ENCODE results near the gene MED16. TPM values are rescaled to one million over a fixed set of nuclear protein-coding genes. Genes with fewer than 3 reads are reported as not detected.

MED16 gene
- total and polyA plus RNA-seq, 2 of the 13 experiments (the other 11 are each of a cell fraction or from before 2014, with no cell fraction given), result 13.3 to 14.8 TPM

DNA sequence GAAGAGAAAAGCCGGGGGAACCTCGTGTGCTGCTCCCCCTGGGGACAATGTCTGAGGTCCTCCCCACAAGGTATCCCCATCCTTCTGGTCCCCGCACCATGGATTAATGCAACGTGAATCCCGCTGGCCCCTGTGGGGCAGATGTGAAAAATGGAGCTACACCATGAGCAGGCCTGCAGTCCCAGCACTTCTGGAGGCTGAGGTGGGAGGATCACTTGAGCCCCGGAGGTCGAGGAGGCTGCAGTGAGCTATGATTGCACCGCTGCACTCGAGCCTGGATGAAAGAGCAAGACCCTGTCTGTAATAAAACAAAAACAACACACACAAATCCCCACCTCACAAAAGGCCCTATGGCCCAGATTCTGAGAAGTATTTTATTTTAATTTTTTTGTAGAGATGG, 34.7 kb downstream of the MED16 start:
- DNase-seq (ENCODE audit: low spot score) (no peak), ATAC-seq (no peak), FAIRE-seq (no peak)
- Histone ChIP-seq H3K4me2 (ENCODE audit: low read depth, low read length) (no peak overlapping the region), H2AFZ (ENCODE audit: low read length) (no peak overlapping the region), H3K27ac (ENCODE audit: extremely low read length, insufficient read depth, low read length) (no peak overlapping the region), H3K27me3 (ENCODE audit: control insufficient read depth in 1 of 2, insufficient read depth in 2 of 2, low read length in 2 of 2) (no peaks in the 10 kb centered on the region; a peak in 2 of 5 replicates), H4K20me1 (ENCODE audit: insufficient read depth, low read length) (no peaks in the 10 kb centered on the region), H3K4me1 (ENCODE audit: insufficient read depth, low read length) (peaks cover 19% of the 10 kb centered on the region), H3K36me3 (replicated peaks in 1 of 2; ENCODE audit: control insufficient read depth in 1 of 2, insufficient read depth in 2 of 2, low read length in 2 of 2) (no peaks in the 10 kb centered on the region), H3K9me3 (ENCODE audit: low read length) (no peaks in the 10 kb centered on the region), H3K9ac (ENCODE audit: insufficient read depth, low read depth, low read length) (no peak overlapping the region), H3K4me3 (replicated peaks in 1 of 3; ENCODE audit: insufficient read depth in 1 of 3, low read depth in 2 of 3, low read length in 3 of 3) (no peak overlapping the region), H3K79me2 (ENCODE audit: insufficient read depth, low read length) (no peaks in the 10 kb centered on the region)
- intact Hi-C loops (cut with micrococcal nuclease; ENCODE audit: unreplicated experiment) (loop anchor here (5.0 kb wide), 1 partner anchor 86 kb away; no protein-coding TSS in a partner anchor), in situ Hi-C loops (cut with HindIII; ENCODE audit: extremely low pct_ligation_motif_present, low pct_unique_long_range_greater_than_20kb) (loop anchor here (10.0 kb wide), 1 partner anchor 93 kb away; no protein-coding TSS in a partner anchor)
- BruUV-seq (replicated peaks), result no TSS peak
- POLR2A ChIA-PET, result no interaction called here
- WGBS (ENCODE audit: low lambda C conversion rate), result 38% methylated on average over 9 of the region's 9 CpGs
- CTCF ChIA-PET (ENCODE audit: low intra/inter-chr PET ratio, low total read pairs), result no interaction called here
- TF ChIP-seq, protein P1, sequence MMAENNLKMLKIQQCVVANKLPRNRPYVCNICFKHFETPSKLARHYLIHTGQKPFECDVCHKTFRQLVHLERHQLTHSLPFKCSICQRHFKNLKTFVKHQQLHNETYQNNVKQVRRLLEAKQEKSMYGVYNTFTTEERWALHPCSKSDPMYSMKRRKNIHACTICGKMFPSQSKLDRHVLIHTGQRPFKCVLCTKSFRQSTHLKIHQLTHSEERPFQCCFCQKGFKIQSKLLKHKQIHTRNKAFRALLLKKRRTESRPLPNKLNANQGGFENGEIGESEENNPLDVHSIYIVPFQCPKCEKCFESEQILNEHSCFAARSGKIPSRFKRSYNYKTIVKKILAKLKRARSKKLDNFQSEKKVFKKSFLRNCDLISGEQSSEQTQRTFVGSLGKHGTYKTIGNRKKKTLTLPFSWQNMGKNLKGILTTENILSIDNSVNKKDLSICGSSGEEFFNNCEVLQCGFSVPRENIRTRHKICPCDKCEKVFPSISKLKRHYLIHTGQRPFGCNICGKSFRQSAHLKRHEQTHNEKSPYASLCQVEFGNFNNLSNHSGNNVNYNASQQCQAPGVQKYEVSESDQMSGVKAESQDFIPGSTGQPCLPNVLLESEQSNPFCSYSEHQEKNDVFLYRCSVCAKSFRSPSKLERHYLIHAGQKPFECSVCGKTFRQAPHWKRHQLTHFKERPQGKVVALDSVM (CRISPR knock-in tag; IDR thresholded peaks at IDR 0.05), result peak; percentile 84
- no peak for TF ChIP-seq ZNF354B (CRISPR knock-in tag; IDR thresholded peaks at IDR 0.05)

DNA sequence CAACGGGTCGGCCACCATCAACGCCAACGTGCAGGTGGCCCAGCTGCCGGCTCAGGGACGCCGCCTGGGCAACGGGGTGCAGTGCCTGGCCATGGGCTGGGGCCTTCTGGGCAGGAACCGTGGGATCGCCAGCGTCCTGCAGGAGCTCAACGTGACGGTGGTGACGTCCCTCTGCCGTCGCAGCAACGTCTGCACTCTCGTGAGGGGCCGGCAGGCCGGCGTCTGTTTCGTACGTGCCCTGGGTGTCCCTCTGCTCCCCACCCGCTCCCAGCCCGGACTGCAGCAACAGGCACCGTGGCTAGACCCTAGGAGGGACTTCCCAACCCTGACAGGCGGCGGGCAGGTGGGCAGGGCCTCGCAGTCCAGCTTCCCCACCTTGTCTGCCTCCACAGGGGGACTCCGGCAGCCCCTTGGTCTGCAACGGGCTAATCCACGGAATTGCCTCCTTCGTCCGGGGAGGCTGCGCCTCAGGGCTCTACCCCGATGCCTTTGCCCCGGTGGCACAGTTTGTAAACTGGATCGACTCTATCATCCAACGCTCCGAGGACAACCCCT, 37.3 kb downstream of the MED16 start:
- in situ Hi-C loops (cut with HindIII; ENCODE audit: extremely low pct_ligation_motif_present, low pct_unique_long_range_greater_than_20kb), result loop anchor here (10.0 kb wide), 1 partner anchor 91 kb away; no protein-coding TSS in a partner anchor
- CTCF ChIA-PET (ENCODE audit: low intra/inter-chr PET ratio, low total read pairs), result interaction anchor here (1.7 kb wide), 1 partner anchor 85 kb away, joined by 5 read pairs; no protein-coding TSS in a partner anchor
- Histone ChIP-seq H3K4me1 (ENCODE audit: insufficient read depth, low read length) (peaks cover 25% of the 10 kb centered on the region), H3K27me3 (ENCODE audit: control insufficient read depth in 1 of 2, insufficient read depth in 2 of 2, low read length in 2 of 2) (peaks cover under 1 to 10% of the 10 kb centered on the region in 2 experiments; a peak in 3 of 5 replicates), H2AFZ (ENCODE audit: low read length) (no peak overlapping the region), H3K79me2 (ENCODE audit: insufficient read depth, low read length) (no peaks in the 10 kb centered on the region), H3K9me3 (ENCODE audit: low read length) (no peaks in the 10 kb centered on the region), H3K36me3 (replicated peaks in 1 of 2; ENCODE audit: control insufficient read depth in 1 of 2, insufficient read depth in 2 of 2, low read length in 2 of 2) (no peaks in the 10 kb centered on the region), H3K4me2 (ENCODE audit: low read depth, low read length) (no peak overlapping the region), H3K4me3 (replicated peaks in 1 of 3; ENCODE audit: insufficient read depth in 1 of 3, low read depth in 2 of 3, low read length in 3 of 3) (no peak overlapping the region), H3K9ac (ENCODE audit: insufficient read depth, low read depth, low read length) (no peak overlapping the region), H3K27ac (ENCODE audit: extremely low read length, insufficient read depth, low read length) (no peak overlapping the region), H4K20me1 (ENCODE audit: insufficient read depth, low read length) (no peaks in the 10 kb centered on the region)
- DNase-seq (ENCODE audit: low spot score), result no peak
- BruUV-seq (replicated peaks), result no TSS peak
- POLR2A ChIA-PET, result no interaction called here
- no peak for ATAC-seq
- intact Hi-C loops (cut with micrococcal nuclease; ENCODE audit: unreplicated experiment), result loop anchor here (5.0 kb wide), 1 partner anchor 83 kb away; no protein-coding TSS in a partner anchor
- FAIRE-seq, result no peak
- WGBS (ENCODE audit: low lambda C conversion rate), result 15% methylated on average over 6 of the region's 40 CpGs
- no peak for TF ChIP-seq JUN (CRISPR knock-in tag; IDR thresholded peaks at IDR 0.05)
- TF ChIP-seq HNF4A (CRISPR knock-in tag; IDR thresholded peaks at IDR 0.05), result no peak
- no peak for TF ChIP-seq ZSCAN31 (CRISPR knock-in tag; IDR thresholded peaks at IDR 0.05; ENCODE audit: low read depth)
- TF ChIP-seq ZKSCAN5 (CRISPR knock-in tag; IDR thresholded peaks at IDR 0.05), result no peak
- no peak for TF ChIP-seq AGO1 (IDR thresholded peaks at IDR 0.05; ENCODE audit: low read depth, low read length, poor library complexity, severe bottlenecking)
- TF ChIP-seq, protein P2, sequence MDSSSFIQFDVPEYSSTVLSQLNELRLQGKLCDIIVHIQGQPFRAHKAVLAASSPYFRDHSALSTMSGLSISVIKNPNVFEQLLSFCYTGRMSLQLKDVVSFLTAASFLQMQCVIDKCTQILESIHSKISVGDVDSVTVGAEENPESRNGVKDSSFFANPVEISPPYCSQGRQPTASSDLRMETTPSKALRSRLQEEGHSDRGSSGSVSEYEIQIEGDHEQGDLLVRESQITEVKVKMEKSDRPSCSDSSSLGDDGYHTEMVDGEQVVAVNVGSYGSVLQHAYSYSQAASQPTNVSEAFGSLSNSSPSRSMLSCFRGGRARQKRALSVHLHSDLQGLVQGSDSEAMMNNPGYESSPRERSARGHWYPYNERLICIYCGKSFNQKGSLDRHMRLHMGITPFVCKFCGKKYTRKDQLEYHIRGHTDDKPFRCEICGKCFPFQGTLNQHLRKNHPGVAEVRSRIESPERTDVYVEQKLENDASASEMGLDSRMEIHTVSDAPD (CRISPR knock-in tag; IDR thresholded peaks at IDR 0.05), result no peak
- TF ChIP-seq ZKSCAN1 (IDR thresholded peaks at IDR 0.05; ENCODE audit: low read length), result no peak
- TF ChIP-seq, protein P3, sequence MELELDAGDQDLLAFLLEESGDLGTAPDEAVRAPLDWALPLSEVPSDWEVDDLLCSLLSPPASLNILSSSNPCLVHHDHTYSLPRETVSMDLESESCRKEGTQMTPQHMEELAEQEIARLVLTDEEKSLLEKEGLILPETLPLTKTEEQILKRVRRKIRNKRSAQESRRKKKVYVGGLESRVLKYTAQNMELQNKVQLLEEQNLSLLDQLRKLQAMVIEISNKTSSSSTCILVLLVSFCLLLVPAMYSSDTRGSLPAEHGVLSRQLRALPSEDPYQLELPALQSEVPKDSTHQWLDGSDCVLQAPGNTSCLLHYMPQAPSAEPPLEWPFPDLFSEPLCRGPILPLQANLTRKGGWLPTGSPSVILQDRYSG (CRISPR knock-in tag; IDR thresholded peaks at IDR 0.05), result no peak
- peak; percentile 44; the same call in 1 of the 2 replicates for TF ChIP-seq ZMYM3 (CRISPR knock-in tag; IDR thresholded peaks at IDR 0.05)
- TF ChIP-seq, protein P4, sequence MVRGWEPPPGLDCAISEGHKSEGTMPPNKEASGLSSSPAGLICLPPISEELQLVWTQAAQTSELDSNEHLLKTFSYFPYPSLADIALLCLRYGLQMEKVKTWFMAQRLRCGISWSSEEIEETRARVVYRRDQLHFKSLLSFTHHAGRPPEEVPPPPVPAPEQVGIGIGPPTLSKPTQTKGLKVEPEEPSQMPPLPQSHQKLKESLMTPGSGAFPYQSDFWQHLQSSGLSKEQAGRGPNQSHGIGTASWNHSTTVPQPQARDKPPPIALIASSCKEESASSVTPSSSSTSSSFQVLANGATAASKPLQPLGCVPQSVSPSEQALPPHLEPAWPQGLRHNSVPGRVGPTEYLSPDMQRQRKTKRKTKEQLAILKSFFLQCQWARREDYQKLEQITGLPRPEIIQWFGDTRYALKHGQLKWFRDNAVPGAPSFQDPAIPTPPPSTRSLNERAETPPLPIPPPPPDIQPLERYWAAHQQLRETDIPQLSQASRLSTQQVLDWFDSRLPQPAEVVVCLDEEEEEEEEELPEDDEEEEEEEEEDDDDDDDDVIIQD (CRISPR knock-in tag; IDR thresholded peaks at IDR 0.05; ENCODE audit: low read depth), result no peak
